Measurements from ENCODE around the gene TP53TG5. TPM values are rescaled to one million over a fixed set of nuclear protein-coding genes. Genes with fewer than 3 reads are reported as not detected.

TP53TG5 gene
- total RNA-seq, 1 donor = 0.09 TPM

DNA sequence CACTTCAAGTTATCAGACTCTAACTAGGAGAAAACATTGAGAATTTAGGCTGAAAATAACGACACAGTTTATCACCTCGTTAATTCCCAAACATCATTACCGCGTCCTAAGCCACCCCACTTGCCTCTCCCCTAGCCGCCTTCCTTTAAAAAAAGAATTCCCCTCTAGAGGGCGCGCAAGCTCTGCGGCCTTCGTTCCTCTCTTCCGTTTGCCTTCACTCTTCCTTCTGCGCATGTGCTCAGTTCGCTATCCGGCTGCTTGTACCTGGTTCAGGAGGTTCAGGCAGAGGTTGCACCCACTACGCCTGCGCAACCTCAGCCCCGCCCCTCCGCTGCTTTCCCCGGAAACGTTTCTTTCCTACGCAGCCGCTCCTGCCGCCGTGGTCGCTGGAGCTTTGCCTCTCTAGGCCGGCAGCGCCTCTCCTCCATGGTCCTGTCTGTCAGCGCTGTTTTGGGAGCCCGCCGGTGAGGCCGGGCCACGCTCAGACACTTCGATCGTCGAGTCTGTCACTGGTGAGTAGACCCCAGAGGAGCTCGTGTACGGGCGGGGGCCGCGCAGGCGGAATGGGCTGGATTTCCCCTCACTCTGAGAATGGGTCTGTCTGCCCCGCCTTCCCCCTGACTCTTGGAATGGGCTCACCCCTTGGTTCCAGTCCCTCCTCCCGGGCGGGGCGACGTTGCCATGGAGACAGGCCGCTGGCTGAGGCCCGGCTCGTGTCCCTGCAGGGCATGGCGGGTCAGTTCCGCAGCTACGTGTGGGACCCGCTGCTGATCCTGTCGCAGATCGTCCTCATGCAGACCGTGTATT is 15.1 kb downstream of the TP53TG5 start, which contains the start of gene SYS1:
TSS of gene SYS1 (plus strand) at position 353 of the 807 bp plus-strand sequence. CDS start at position 729, 376 bp downstream.
- peak; percentile 99 for DNase-seq (ENCODE audit: low read depth)
- peak within 1 kb of the TSS; percentile 96 for H3K4me3 ChIP-seq (ENCODE audit: low read depth, low read length)
- TF ChIP-seq, protein P1, sequence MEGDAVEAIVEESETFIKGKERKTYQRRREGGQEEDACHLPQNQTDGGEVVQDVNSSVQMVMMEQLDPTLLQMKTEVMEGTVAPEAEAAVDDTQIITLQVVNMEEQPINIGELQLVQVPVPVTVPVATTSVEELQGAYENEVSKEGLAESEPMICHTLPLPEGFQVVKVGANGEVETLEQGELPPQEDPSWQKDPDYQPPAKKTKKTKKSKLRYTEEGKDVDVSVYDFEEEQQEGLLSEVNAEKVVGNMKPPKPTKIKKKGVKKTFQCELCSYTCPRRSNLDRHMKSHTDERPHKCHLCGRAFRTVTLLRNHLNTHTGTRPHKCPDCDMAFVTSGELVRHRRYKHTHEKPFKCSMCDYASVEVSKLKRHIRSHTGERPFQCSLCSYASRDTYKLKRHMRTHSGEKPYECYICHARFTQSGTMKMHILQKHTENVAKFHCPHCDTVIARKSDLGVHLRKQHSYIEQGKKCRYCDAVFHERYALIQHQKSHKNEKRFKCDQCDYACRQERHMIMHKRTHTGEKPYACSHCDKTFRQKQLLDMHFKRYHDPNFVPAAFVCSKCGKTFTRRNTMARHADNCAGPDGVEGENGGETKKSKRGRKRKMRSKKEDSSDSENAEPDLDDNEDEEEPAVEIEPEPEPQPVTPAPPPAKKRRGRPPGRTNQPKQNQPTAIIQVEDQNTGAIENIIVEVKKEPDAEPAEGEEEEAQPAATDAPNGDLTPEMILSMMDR (IDR thresholded peaks at IDR 0.05; ENCODE audit: insufficient read depth, low read length) = peak; percentile 86

DNA sequence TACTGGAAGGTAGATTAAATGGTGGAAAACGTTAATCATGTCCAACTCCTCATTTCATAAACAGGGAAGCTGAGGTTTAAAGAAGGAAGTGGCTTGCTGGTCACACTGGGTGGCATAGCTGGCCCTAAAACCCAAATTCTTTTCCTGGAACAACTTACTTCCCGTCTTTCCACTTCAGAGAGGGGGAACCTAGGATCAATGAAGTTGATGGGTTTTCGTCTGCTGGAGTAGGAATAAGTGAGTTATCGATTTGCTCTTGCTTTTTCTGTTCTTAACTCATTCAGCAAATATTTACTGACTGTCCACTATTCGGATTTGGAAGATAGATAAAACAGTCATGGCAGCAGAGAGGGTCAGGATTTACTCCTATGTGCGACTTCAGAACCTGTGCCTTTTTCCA is 16.3 kb downstream of the TP53TG5 start:
- H3K4me3 ChIP-seq (ENCODE audit: low read depth, low read length) = no peak overlapping the region
- DNase-seq (ENCODE audit: low read depth) = no peak
- TF ChIP-seq, protein P1 (IDR thresholded peaks at IDR 0.05; ENCODE audit: insufficient read depth, low read length) = no peak

DNA sequence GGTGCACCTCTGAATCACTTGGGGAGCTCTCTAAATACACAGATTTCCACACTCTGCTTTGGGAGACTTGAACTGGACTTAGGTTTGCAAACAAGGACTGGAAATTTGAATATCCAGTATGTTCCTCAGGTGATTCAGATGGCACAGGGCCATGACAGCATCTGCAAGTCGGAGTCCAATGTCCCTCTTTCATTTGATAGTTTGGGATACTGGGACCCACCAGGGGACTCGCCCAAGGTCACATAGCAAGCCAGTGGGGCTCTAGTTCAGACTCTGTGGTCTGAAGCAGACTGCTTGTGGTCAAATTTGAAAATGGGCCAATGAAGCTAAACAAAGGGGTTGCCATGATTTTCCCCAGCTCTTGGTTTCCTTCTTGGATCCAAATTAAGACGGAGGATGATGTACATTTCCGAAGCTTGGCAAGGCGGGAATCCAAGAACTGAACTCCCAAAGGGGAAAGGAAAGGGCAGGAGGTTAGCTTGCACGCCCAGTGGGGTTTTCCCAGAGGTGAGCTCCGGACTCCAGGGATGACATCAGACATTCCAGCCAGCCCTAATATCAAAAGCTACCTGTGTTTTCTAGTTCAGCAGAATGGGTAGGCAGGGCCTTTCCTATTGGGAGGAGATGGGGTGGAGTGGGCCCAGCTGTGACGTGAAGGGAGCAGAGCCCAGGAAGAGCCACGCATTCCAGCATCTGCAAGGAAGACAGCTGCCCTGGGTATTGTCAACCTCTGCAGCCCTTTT is 18.5 kb downstream of the TP53TG5 start:
- peak; percentile 67 for DNase-seq (ENCODE audit: low read depth)
- TF ChIP-seq, protein P1 (IDR thresholded peaks at IDR 0.05; ENCODE audit: insufficient read depth, low read length) = no peak
- H3K4me3 ChIP-seq (ENCODE audit: low read depth, low read length) = no peak overlapping the region

DNA sequence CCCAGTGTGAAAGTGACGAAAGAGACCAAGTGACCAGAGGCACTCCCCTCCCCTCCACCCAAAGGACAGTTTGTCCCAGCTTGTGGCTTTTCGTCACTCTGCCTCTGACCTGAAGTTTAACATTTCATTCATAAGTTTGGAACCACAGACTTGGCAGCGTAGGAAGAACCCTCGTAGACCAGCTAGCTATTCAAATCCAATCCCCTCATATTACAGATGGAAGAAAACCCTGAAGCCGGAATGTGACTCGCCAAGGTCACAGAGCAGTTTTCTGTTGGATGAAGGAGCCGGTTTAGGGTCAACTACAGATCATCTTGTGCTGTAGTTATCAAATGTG is 19.1 kb downstream of the TP53TG5 start:
- DNase-seq (ENCODE audit: low read depth) = no peak
- TF ChIP-seq, protein P1 (IDR thresholded peaks at IDR 0.05; ENCODE audit: insufficient read depth, low read length) = no peak
- no peak overlapping the region for H3K4me3 ChIP-seq (ENCODE audit: low read depth, low read length)

DNA sequence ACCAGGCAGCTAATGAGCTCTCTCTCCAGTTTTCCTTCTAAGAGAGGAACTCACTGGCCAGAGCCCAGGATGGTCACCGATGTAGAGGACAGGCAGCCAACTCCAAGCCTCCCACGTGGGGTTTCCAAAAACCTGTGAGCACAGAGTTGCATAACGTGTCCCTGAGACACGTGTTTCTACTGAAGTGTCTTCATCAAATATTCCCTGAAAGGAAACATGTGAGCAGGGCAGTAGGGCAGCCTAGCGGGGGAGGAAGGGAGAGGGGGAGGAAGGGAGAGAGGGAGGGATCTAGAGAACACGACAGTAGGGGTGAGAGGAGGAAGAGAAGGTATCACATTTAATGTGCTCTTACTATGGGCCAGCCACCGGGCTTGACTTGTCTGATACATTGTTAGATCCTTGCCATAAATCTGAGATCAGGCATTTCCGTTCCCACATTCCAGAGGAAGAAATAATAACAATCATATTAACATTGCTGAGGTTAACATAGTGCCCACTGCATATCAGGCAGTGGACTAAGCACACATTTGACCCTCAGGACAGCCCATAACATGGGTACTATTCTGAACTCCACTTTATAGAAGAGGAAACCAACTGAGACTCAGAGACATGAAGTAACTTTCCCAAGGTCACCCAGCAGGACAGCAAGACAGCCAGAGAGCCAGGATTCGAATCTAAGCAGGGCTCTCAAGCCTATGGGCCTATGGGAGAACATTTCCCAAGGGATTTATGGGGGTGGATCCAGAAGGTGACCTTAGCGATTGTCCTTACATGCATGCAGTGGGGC is 19.6 kb downstream of the TP53TG5 start:
- TF ChIP-seq, protein P1 (IDR thresholded peaks at IDR 0.05; ENCODE audit: insufficient read depth, low read length) = no peak
- no peak overlapping the region for H3K4me3 ChIP-seq (ENCODE audit: low read depth, low read length)
- peak; percentile 84 for DNase-seq (ENCODE audit: low read depth)

DNA sequence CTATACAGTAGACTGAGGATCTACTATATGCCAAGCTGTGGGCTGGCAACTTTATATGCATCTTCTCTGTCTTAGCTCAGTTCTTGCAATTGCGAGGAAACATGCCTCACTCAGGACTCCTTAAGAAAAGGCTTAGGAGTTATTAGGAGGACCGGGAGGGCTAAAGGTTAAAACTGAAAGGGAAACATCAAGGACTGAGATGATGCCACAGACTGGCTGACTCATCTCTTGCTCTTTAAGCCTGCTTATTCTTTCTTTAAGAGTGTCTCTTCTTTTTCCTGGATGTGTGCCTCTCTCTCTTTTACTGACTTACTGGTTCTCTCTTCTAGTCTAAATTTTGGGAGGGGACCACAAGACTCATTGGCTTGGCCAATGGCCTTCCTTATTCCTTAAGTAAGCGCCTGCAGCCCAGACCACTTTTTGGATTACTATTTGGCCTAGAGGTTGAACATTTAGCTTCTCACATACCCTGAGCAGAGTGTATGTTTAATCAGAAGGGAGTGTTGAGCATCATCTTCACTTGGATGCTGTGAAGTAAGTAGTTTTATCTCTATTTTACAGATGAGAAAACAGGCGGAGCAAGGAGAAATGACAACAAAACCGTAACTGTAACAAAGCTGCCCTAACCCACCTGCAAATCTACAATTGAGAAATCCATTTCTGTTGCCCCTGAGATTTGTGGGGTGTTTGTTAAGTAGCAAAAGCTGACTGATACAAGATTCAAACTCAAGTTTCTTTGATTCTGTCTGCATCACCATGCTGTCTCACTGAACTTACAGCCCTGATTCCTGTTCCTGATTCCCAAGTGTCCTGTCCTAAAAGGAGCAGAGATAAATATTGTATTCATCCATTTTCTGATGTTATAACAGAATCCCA is 22.7 kb downstream of the TP53TG5 start:
- DNase-seq (ENCODE audit: low read depth) = peak; percentile 66
- H3K4me3 ChIP-seq (ENCODE audit: low read depth, low read length) = no peak overlapping the region
- TF ChIP-seq, protein P1 (IDR thresholded peaks at IDR 0.05; ENCODE audit: insufficient read depth, low read length) = no peak
